ENCODE data around the gene GPBP1. TPM values are rescaled to one million over a fixed set of nuclear protein-coding genes. Genes with fewer than 3 reads are reported as not detected.
"Not testable (repeated sequence)": the region's sequence is repeated elsewhere in the genome, so short reads cannot be mapped to it uniquely, and the experiment has no call there.

GPBP1 gene
- total and polyA plus RNA-seq, 2 donors from 2014 or later, result 52.7 to 80.9 TPM

DNA sequence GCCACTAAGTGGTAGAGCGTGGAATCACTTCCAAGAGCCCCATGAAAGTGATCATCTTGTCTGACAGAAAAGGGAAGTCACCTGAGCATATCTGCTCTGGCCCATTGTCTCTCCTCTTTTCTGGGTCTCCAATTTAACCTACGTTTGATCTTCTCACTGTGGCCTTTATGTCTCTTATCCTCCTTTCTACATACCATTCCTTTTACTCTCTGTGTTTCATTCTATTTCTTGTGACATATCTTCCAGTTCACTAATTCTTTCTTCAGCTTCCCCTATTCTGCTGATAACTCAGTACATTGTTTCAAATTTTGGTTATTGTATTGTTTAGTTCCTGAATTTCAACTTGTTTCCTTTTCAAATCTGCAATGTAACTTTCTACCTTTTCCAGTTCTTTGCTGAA, 132.5 kb downstream of the GPBP1 start:
- Histone ChIP-seq H3K36me3 (ENCODE audit: control insufficient read depth in 2 of 3, insufficient read depth in 3 of 3, low read length in 3 of 3) (no peaks in the 10 kb centered on the region), H3K4me3 (ENCODE audit: low read length in 3 of 3) (no peak overlapping the region), H3K27ac (ENCODE audit: low read depth in 2 of 2, low read length in 2 of 2) (no peak overlapping the region), H3K27me3 (ENCODE audit: control insufficient read depth, insufficient read depth, low read length) (no peaks in the 10 kb centered on the region), H3K4me1 (ENCODE audit: control insufficient read depth in 2 of 3, insufficient read depth in 2 of 3, low read depth in 1 of 3, low read length in 3 of 3) (no peaks in the 10 kb centered on the region), H3K9me3 (ENCODE audit: control insufficient read depth in 2 of 3, insufficient read depth in 1 of 3, low read length in 3 of 3) (peaks cover 0 to 13% (median 0%) of the 10 kb centered on the region in 3 donors), H3K9ac (ENCODE audit: low read length in 3 of 3) (no peak overlapping the region)
- no peak for DNase-seq
- TF ChIP-seq, protein P1, sequence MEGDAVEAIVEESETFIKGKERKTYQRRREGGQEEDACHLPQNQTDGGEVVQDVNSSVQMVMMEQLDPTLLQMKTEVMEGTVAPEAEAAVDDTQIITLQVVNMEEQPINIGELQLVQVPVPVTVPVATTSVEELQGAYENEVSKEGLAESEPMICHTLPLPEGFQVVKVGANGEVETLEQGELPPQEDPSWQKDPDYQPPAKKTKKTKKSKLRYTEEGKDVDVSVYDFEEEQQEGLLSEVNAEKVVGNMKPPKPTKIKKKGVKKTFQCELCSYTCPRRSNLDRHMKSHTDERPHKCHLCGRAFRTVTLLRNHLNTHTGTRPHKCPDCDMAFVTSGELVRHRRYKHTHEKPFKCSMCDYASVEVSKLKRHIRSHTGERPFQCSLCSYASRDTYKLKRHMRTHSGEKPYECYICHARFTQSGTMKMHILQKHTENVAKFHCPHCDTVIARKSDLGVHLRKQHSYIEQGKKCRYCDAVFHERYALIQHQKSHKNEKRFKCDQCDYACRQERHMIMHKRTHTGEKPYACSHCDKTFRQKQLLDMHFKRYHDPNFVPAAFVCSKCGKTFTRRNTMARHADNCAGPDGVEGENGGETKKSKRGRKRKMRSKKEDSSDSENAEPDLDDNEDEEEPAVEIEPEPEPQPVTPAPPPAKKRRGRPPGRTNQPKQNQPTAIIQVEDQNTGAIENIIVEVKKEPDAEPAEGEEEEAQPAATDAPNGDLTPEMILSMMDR (IDR thresholded peaks at IDR 0.05; ENCODE audit: borderline replicate concordance, extremely low read depth, insufficient read depth), result no peak
- intact Hi-C loops (cut with DNase I), result no loop called here
- no peak for FAIRE-seq

DNA sequence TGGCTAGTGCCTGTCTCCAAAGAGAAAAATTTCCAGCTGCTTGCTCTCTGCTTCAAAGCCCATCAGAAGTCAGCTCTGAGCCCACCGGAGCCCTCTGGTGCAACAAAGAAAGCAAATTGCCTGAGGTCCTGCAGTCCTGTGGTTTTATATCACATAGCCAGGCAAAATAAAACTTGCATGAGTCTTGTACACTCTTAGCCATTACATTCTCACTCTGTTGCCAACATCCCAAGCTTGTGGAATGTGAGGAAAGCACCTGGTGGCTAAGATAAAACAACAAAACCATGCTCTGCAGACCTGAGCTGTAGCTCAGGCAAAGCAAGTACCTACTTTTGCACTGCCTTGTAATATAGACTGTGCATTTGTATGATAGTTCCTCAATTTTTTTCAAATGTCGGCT, 133.7 kb downstream of the GPBP1 start:
- TF ChIP-seq, protein P1 (IDR thresholded peaks at IDR 0.05; ENCODE audit: borderline replicate concordance, extremely low read depth, insufficient read depth), result no peak
- Histone ChIP-seq H3K27me3 (ENCODE audit: control insufficient read depth, insufficient read depth, low read length) (no peaks in the 10 kb centered on the region), H3K9ac (ENCODE audit: low read length in 3 of 3) (no peak overlapping the region), H3K27ac (ENCODE audit: low read depth in 2 of 2, low read length in 2 of 2) (no peak overlapping the region), H3K4me3 (ENCODE audit: low read length in 3 of 3) (no peak overlapping the region), H3K36me3 (ENCODE audit: control insufficient read depth in 2 of 3, insufficient read depth in 3 of 3, low read length in 3 of 3) (no peaks in the 10 kb centered on the region), H3K9me3 (ENCODE audit: control insufficient read depth in 2 of 3, insufficient read depth in 1 of 3, low read length in 3 of 3) (peaks cover 0 to 13% (median 0%) of the 10 kb centered on the region in 3 donors), H3K4me1 (ENCODE audit: control insufficient read depth in 2 of 3, insufficient read depth in 2 of 3, low read depth in 1 of 3, low read length in 3 of 3) (no peaks in the 10 kb centered on the region)
- intact Hi-C loops (cut with DNase I), result no loop called here
- FAIRE-seq, result no peak
- no peak for DNase-seq

DNA sequence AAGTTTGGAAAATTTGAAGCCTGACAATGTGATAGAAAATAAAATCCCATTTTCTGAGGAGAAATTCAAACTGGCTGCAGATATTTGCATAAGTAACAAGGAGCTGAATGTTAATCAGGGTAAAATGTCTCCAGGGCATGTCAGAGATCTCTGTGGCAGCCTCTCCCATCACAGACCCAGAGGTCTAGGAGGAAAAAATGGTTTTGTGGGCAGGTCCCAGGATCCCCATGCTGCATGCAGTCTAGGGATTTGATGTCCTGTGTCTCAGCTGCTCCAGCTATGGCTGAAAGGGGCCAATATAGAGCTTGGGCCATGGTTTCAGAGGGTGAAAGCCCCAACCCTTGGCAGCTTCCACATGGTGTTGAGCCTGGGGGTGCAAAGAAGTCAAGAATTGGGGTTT, 135.2 kb downstream of the GPBP1 start:
- intact Hi-C loops (cut with DNase I); FAIRE-seq; H3K4me3 ChIP-seq (ENCODE audit: low read length in 3 of 3); DNase-seq; H3K27ac ChIP-seq (ENCODE audit: low read depth in 2 of 2, low read length in 2 of 2); H3K36me3 ChIP-seq (ENCODE audit: control insufficient read depth in 2 of 3, insufficient read depth in 3 of 3, low read length in 3 of 3); H3K9ac ChIP-seq (ENCODE audit: low read length in 3 of 3); H3K27me3 ChIP-seq (ENCODE audit: control insufficient read depth, insufficient read depth, low read length); H3K4me1 ChIP-seq (ENCODE audit: control insufficient read depth in 2 of 3, insufficient read depth in 2 of 3, low read depth in 1 of 3, low read length in 3 of 3): not testable (repeated sequence)
- H3K9me3 ChIP-seq (ENCODE audit: control insufficient read depth in 2 of 3, insufficient read depth in 1 of 3, low read length in 3 of 3), result peaks cover 0 to 13% (median 0%) of the 10 kb centered on the region in 3 donors

DNA sequence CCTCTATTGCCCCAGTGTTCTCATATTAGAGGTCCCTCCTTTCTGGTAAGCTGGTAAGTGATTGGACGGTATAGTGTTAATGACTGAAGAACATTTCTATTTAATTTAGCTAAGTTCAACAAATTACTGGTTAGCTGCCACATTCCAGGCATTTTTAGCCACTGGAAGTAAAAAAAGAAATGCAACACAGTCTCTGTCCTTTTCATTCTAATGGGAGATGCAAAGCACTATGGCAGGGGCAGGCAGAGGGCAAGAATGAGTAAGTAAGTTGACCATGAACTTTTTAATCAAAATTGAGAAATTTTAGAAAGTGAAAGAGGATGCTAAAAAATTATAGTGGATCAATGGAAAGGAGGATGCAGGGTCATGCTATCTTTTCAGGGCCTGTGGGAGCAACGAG, 137.4 kb downstream of the GPBP1 start:
- TF ChIP-seq, protein P1 (IDR thresholded peaks at IDR 0.05; ENCODE audit: borderline replicate concordance, extremely low read depth, insufficient read depth), result no peak
- intact Hi-C loops (cut with DNase I), result no loop called here
- DNase-seq (no peak), FAIRE-seq (no peak)
- peaks cover 0 to 12% (median 0%) of the 10 kb centered on the region in 3 donors for H3K9me3 ChIP-seq (ENCODE audit: control insufficient read depth in 2 of 3, insufficient read depth in 1 of 3, low read length in 3 of 3)
- no peak overlapping the region for H3K4me3 ChIP-seq (ENCODE audit: low read length in 3 of 3)
- H3K27me3 ChIP-seq (ENCODE audit: control insufficient read depth, insufficient read depth, low read length), result no peaks in the 10 kb centered on the region
- no peak overlapping the region for H3K27ac ChIP-seq (ENCODE audit: low read depth in 2 of 2, low read length in 2 of 2)
- no peaks in the 10 kb centered on the region for H3K4me1 ChIP-seq (ENCODE audit: control insufficient read depth in 2 of 3, insufficient read depth in 2 of 3, low read depth in 1 of 3, low read length in 3 of 3)
- no peaks in the 10 kb centered on the region for H3K36me3 ChIP-seq (ENCODE audit: control insufficient read depth in 2 of 3, insufficient read depth in 3 of 3, low read length in 3 of 3)
- H3K9ac ChIP-seq (ENCODE audit: low read length in 3 of 3), result no peak overlapping the region
